Measurements from ENCODE around the gene ARMC3.

Gene ARMC3

DNA sequence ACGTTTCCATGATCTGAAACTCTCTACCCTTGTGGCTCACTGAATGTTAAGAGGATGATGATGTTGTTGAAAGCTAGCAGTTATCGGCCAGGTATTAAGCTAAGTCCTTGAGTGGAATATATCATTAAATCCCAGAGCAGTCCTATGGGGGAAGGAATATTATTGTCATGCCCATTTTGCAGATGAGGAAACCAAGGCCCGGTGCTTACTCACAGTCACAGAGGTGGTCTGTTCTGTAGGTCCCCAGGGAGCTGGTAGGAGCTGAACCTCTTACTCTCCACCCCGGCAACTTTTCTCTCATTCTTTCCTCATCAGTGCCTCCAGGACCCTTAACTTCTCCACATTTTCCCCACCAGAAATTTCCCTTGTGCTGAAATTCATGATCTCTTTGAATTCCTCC lies 62.6 kb downstream of the ARMC3 start:
- TF ChIP-seq, protein P1, sequence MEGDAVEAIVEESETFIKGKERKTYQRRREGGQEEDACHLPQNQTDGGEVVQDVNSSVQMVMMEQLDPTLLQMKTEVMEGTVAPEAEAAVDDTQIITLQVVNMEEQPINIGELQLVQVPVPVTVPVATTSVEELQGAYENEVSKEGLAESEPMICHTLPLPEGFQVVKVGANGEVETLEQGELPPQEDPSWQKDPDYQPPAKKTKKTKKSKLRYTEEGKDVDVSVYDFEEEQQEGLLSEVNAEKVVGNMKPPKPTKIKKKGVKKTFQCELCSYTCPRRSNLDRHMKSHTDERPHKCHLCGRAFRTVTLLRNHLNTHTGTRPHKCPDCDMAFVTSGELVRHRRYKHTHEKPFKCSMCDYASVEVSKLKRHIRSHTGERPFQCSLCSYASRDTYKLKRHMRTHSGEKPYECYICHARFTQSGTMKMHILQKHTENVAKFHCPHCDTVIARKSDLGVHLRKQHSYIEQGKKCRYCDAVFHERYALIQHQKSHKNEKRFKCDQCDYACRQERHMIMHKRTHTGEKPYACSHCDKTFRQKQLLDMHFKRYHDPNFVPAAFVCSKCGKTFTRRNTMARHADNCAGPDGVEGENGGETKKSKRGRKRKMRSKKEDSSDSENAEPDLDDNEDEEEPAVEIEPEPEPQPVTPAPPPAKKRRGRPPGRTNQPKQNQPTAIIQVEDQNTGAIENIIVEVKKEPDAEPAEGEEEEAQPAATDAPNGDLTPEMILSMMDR (conservative IDR thresholded peaks at IDR 0.05; ENCODE audit: low read length), result no peak
- DNase-seq (ENCODE audit: low read depth), result no peak
- H3K4me3 ChIP-seq (ENCODE audit: low read length), result no peak overlapping the region

DNA sequence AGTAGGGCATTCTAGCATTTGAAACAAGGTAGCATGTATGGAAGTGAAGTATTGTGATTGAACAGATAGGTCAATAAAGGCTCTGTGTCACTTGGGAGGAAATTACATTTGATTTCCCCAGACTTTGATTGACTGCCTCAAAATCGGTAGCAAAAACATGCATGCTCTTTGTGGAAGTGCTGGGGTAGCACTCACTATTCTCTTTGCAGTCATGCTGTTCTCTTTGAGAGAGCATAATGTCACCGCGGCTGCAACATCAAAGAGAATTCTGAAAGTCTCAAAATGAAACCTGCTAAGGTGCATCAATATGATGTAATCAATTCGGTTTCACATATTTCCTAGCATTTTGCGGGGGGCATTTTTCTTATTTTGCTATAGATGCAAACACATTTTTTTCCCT lies 64.2 kb downstream of the ARMC3 start:
- no peak for DNase-seq (ENCODE audit: low read depth)
- TF ChIP-seq, protein P1 (conservative IDR thresholded peaks at IDR 0.05; ENCODE audit: low read length), result no peak
- H3K4me3 ChIP-seq (ENCODE audit: low read length), result no peak overlapping the region

DNA sequence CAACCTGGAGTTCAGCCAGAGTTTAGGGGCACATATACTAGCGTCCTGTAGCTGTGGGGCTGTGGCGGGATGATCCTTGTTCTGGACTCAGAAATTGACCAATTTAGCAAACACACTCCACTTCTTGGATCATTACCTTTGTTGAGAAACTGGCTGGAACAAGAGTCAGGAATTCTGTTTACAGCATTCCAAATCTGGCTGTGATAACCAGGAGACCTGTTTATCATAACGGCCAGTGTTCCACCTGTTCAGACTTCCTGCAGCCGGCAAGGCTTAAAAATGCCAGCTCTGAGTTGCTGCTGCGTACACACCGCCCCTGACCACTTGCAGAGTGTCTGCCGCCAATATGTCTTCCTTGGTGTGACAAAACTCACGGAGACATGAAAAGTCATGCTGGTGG lies 64.8 kb downstream of the ARMC3 start:
- TF ChIP-seq, protein P1 (conservative IDR thresholded peaks at IDR 0.05; ENCODE audit: low read length), result no peak
- no peak for DNase-seq (ENCODE audit: low read depth)

DNA sequence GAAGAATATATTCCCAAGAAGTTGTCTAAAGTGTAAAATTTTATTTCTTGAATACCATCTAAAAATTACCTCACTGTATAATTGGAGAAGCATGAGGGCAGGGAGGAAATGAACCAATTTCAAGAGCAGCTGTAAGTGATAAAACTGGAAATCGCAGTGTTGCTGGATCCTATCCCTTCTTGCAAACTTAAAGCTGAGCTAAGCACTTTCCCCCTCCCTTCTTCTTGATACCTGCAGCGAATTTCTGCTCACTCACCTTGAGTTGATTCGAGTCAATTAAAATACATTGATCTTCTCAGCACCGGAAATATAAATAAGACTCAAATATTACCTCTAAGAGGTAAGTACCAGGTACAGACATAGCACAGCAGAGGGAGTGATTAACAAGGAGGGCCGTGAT lies 65.5 kb downstream of the ARMC3 start:
- no peak overlapping the region for H3K4me3 ChIP-seq (ENCODE audit: low read length)
- DNase-seq (ENCODE audit: low read depth), result no peak
- TF ChIP-seq, protein P1 (conservative IDR thresholded peaks at IDR 0.05; ENCODE audit: low read length), result no peak

More for the DNA sequence above, 64.8 kb downstream of the ARMC3 start:
- H3K4me3 ChIP-seq (ENCODE audit: low read length), result no peak overlapping the region

DNA sequence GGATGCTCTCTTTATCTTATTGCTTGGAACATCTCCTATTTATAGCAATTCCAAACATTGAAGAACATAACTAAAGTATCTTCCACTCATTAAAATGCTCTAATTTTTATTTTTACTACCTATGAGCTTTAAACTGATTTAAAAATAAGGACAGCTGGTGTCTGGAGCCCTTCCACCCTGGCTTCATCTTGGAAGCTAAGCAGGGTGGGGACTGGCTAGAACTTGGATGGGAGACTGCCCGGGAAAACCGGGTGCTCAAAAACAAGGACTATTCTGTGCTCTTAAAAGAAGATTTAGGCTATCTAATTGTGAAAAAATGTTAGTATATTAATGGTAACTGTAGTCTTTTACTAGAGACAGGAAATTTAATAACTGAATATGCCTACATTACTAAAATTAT lies 69.2 kb downstream of the ARMC3 start:
- DNase-seq (ENCODE audit: low read depth), result peak; percentile 8
- TF ChIP-seq, protein P1 (conservative IDR thresholded peaks at IDR 0.05; ENCODE audit: low read length), result no peak
- H3K4me3 ChIP-seq (ENCODE audit: low read length), result no peak overlapping the region

DNA sequence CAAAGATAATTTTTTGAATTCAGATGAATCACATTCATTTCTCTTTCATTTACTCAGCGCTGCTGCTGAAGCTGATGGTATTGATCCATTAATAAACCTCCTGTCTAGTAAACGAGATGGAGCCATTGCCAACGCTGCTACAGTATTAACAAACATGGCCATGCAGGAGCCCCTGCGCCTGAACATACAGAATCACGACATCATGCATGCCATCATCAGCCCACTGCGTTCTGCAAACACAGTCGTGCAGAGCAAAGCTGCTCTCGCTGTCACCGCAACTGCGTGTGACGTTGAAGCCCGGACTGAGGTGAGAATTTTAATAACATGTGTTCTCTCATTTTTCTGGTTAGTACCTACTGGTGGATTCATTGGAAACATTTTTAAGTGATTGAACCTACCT lies 70.2 kb downstream of the ARMC3 start:
- no peak for DNase-seq (ENCODE audit: low read depth)
- H3K4me3 ChIP-seq (ENCODE audit: low read length), result no peak overlapping the region
- TF ChIP-seq, protein P1 (conservative IDR thresholded peaks at IDR 0.05; ENCODE audit: low read length), result no peak

DNA sequence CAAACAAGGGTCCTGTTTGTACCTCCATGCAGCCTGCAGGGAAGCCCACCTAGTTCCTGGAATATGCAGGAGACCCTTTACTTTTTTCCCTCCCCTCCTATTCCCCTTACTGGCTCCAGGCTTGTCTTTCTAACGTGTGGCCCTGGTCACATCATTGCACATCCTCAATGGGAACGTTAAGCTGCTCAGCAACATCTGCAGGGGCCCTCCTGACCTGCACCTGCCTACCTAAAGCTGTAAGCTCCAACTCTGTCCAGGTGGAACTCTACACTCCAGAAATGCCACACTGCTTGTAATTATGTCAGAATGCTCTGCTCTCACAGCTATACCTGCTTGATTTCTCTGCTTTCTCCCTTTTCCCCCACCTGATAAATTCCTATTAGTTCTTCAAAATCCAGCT lies 72.1 kb downstream of the ARMC3 start:
- DNase-seq (ENCODE audit: low read depth), result no peak
- TF ChIP-seq, protein P1 (conservative IDR thresholded peaks at IDR 0.05; ENCODE audit: low read length), result no peak
- H3K4me3 ChIP-seq (ENCODE audit: low read length), result no peak overlapping the region

All from AG10803 (cell line).